K562 (cell line): ENCODE measurements around the gene PRRC2B. TPM values are rescaled to one million over a fixed set of nuclear protein-coding genes. Genes with fewer than 3 reads are reported as not detected.

ENCODE experiments used
- POLR2G ChIP-seq: fragments of 200-400 bp; formaldehyde crosslinking; IDR thresholded peaks from 2 replicates; pipeline ENCODE4 v1.6.1; 2017; ENCODE audit warnings: low read depth, mild to moderate bottlenecking, antibody characterized with exemption, low read length, moderate library complexity
- XRCC3 ChIP-seq: fragments of 450-650 bp; IDR thresholded peaks from 2 replicates; pipeline ENCODE4 v1.6.1; 2017; ENCODE audit warnings: mild to moderate bottlenecking, moderate library complexity
- ZNF197 ChIP-seq: fragments of 200-800 bp; sonication (Bioruptor generic); IDR thresholded peaks from 2 replicates; pipeline ENCODE4 v1.6.1; 2016; ENCODE audit warnings: low read depth, missing genetic modification characterization, missing compliant biosample characterization
- polyA plus RNA-seq, 8 experiments: library from polyadenylated mRNA; depleted of rRNA in 4 of 8; stranded (reverse) in 5 of 8; unstranded in 3 of 8; fragments of >200 nt; fragmentation: Nextera tagmentation in 2 of 8; fragmentation: Illumina TruSeq in 1 of 8; extraction: Ambion mirVana in 2 of 8; extraction: Trizol in 1 of 8; gene quantifications; 2 replicates each; pipeline versions ENCODE4 v1.2.1 to v1.2.3, GENCODE V29; 2011 to 2014; ENCODE audit warnings: inconsistent platforms in 1 of 8, missing spikeins in 1 of 8
- total RNA-seq, 7 experiments: library from RNA; depleted of rRNA in 6 of 7; stranded (reverse); fragments of >200 nt in 6 of 7; fragmentation: Illumina TruSeq in 2 of 7; extraction: Trizol in 2 of 7; gene quantifications; 2 replicates each; pipeline versions ENCODE4 v1.2.1 to v1.2.3, GENCODE V29; 2011 to 2021; ENCODE audit warnings: low replicate concordance in 1 of 7
- TF ChIP-seq, protein P1 (sequence below): fragments of 450-650 bp; IDR thresholded peaks from 2 replicates; pipeline ENCODE4 v1.6.1; 2016; ENCODE audit warnings: mild to moderate bottlenecking, moderate library complexity

Gene PRRC2B
- total and polyA plus RNA-seq, 9 of the 15 experiments (the other 6 are each of a cell fraction or from before 2014, with no cell fraction given) = 0.34 to 125 (median 30.9) TPM

- TF ChIP-seq, protein P1, sequence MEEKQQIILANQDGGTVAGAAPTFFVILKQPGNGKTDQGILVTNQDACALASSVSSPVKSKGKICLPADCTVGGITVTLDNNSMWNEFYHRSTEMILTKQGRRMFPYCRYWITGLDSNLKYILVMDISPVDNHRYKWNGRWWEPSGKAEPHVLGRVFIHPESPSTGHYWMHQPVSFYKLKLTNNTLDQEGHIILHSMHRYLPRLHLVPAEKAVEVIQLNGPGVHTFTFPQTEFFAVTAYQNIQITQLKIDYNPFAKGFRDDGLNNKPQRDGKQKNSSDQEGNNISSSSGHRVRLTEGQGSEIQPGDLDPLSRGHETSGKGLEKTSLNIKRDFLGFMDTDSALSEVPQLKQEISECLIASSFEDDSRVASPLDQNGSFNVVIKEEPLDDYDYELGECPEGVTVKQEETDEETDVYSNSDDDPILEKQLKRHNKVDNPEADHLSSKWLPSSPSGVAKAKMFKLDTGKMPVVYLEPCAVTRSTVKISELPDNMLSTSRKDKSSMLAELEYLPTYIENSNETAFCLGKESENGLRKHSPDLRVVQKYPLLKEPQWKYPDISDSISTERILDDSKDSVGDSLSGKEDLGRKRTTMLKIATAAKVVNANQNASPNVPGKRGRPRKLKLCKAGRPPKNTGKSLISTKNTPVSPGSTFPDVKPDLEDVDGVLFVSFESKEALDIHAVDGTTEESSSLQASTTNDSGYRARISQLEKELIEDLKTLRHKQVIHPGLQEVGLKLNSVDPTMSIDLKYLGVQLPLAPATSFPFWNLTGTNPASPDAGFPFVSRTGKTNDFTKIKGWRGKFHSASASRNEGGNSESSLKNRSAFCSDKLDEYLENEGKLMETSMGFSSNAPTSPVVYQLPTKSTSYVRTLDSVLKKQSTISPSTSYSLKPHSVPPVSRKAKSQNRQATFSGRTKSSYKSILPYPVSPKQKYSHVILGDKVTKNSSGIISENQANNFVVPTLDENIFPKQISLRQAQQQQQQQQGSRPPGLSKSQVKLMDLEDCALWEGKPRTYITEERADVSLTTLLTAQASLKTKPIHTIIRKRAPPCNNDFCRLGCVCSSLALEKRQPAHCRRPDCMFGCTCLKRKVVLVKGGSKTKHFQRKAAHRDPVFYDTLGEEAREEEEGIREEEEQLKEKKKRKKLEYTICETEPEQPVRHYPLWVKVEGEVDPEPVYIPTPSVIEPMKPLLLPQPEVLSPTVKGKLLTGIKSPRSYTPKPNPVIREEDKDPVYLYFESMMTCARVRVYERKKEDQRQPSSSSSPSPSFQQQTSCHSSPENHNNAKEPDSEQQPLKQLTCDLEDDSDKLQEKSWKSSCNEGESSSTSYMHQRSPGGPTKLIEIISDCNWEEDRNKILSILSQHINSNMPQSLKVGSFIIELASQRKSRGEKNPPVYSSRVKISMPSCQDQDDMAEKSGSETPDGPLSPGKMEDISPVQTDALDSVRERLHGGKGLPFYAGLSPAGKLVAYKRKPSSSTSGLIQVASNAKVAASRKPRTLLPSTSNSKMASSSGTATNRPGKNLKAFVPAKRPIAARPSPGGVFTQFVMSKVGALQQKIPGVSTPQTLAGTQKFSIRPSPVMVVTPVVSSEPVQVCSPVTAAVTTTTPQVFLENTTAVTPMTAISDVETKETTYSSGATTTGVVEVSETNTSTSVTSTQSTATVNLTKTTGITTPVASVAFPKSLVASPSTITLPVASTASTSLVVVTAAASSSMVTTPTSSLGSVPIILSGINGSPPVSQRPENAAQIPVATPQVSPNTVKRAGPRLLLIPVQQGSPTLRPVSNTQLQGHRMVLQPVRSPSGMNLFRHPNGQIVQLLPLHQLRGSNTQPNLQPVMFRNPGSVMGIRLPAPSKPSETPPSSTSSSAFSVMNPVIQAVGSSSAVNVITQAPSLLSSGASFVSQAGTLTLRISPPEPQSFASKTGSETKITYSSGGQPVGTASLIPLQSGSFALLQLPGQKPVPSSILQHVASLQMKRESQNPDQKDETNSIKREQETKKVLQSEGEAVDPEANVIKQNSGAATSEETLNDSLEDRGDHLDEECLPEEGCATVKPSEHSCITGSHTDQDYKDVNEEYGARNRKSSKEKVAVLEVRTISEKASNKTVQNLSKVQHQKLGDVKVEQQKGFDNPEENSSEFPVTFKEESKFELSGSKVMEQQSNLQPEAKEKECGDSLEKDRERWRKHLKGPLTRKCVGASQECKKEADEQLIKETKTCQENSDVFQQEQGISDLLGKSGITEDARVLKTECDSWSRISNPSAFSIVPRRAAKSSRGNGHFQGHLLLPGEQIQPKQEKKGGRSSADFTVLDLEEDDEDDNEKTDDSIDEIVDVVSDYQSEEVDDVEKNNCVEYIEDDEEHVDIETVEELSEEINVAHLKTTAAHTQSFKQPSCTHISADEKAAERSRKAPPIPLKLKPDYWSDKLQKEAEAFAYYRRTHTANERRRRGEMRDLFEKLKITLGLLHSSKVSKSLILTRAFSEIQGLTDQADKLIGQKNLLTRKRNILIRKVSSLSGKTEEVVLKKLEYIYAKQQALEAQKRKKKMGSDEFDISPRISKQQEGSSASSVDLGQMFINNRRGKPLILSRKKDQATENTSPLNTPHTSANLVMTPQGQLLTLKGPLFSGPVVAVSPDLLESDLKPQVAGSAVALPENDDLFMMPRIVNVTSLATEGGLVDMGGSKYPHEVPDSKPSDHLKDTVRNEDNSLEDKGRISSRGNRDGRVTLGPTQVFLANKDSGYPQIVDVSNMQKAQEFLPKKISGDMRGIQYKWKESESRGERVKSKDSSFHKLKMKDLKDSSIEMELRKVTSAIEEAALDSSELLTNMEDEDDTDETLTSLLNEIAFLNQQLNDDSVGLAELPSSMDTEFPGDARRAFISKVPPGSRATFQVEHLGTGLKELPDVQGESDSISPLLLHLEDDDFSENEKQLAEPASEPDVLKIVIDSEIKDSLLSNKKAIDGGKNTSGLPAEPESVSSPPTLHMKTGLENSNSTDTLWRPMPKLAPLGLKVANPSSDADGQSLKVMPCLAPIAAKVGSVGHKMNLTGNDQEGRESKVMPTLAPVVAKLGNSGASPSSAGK = no peak
- TF ChIP-seq XRCC3 (no peak), ZNF197 (CRISPR knock-in tag) (no peak), POLR2G (0 out of 2 replicates have a peak, but pooled peaks have one; percentile 28)
These were observed 88.6 kb downstream of the PRRC2B start (continued) for GRCh38 chr9:131482343-131483006.
